ENCODE data around the gene FAM216B. TPM values are rescaled to one million over a fixed set of nuclear protein-coding genes. Genes with fewer than 3 reads are reported as not detected.

FAM216B gene
- total and polyA plus RNA-seq, 2 of the 8 experiments (the other 6 are each of a cell fraction or from before 2014, with no cell fraction given) = not detected

DNA sequence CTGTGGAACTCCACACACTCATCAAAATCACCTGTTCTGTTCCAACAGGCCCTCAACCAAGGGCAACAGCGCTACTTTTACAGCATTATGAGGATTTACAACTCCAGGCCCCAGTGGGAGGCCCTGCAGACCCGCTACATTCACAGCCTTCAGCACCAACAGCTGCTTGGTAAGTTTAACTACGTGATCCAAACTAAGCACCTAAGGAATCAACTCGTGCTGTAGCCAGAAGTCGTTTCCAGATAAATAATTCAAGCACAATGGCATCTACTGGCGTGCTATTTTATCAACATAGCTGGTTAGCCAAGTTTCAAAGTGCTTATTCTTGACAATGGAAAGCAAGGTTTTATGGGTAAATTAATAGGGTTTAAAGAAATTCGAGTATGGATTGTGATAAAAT lies 5.3 kb downstream of the FAM216B start:
- H3K4me1 ChIP-seq (replicated peaks in 1 of 4; ENCODE audit: control insufficient read depth in 3 of 4, insufficient read depth in 4 of 4, low read length in 3 of 4) = no peaks in the 10 kb centered on the region
- no peaks in the 10 kb centered on the region for H3K27me3 ChIP-seq (replicated peaks in 1 of 4; ENCODE audit: control insufficient read depth in 3 of 4, extremely low read depth in 1 of 4, insufficient read depth in 3 of 4, low read length in 3 of 4)
- H3K9me3 ChIP-seq (ENCODE audit: insufficient read depth in 2 of 2, low read depth in 1 of 2, low read length in 1 of 2) = no peaks in the 10 kb centered on the region
- no peak overlapping the region for H2BK120ac ChIP-seq (replicated peaks; ENCODE audit: low read depth, low read length)
- CTCF ChIA-PET (ENCODE audit: partially characterized antibody) = no interaction called here
- DNase-seq (ENCODE audit: low read depth in 1 of 2, low spot score in 2 of 2) (no peak), FAIRE-seq (no peak)
- H3K36me3 ChIP-seq (ENCODE audit: control insufficient read depth in 2 of 4, insufficient read depth in 4 of 4, low read length in 3 of 4) = no peaks in the 10 kb centered on the region; a peak in 2 of 8 replicates
- H2BK12ac ChIP-seq (ENCODE audit: low read depth, low read length) = no peak overlapping the region
- POLR2A ChIA-PET (ENCODE audit: partially characterized antibody) = no interaction called here
- no peaks in the 10 kb centered on the region for H3K23me2 ChIP-seq (ENCODE audit: low read depth, low read length)
- H3K56ac ChIP-seq (replicated peaks; ENCODE audit: insufficient read length, low read depth, low read length) = no peak overlapping the region
- H3K79me1 ChIP-seq (ENCODE audit: low read depth, low read length) = no peaks in the 10 kb centered on the region
- no peak overlapping the region for H3K4me2 ChIP-seq (ENCODE audit: insufficient read depth in 1 of 2, low read depth in 2 of 2, low read length in 2 of 2)
- H2BK20ac ChIP-seq (ENCODE audit: low read length) = no peak overlapping the region
- H3K18ac ChIP-seq (ENCODE audit: extremely low read depth, low read length) = no peak overlapping the region
- H4K20me1 ChIP-seq (replicated peaks in 1 of 2; ENCODE audit: control insufficient read depth in 1 of 2, insufficient read depth in 2 of 2, low read length in 2 of 2) = no peaks in the 10 kb centered on the region
- no peak overlapping the region for H4K8ac ChIP-seq (ENCODE audit: extremely low read depth, insufficient read depth, low read length)
- no peak overlapping the region for H3K27ac ChIP-seq (ENCODE audit: low read depth, low read length)
- 81 to 100% methylated on average over 1 to 7 of the region's 7 CpGs for WGBS, 2 experiments (ENCODE audit: extremely low coverage in 1 of 2, insufficient coverage in 1 of 2, insufficient read length in 1 of 2, insufficient replicate concordance in 2 of 2, low coverage in 1 of 2, low lambda C conversion rate in 2 of 2, missing lambda C conversion rate in 1 of 2)
- H3K4me3 ChIP-seq (ENCODE audit: extremely low read depth in 1 of 4, insufficient read depth in 2 of 4, low read depth in 3 of 4, low read length in 4 of 4) = no peak overlapping the region
- H3K4ac ChIP-seq (replicated peaks; ENCODE audit: insufficient read length, low read depth, low read length) = no peak overlapping the region
- H2BK5ac ChIP-seq (ENCODE audit: low read depth, low read length) = no peak overlapping the region
- no peak overlapping the region for H2AFZ ChIP-seq (ENCODE audit: low read length)
- no peaks in the 10 kb centered on the region for H3K79me2 ChIP-seq (ENCODE audit: control insufficient read depth in 1 of 2, insufficient read depth in 2 of 2, low read length in 2 of 2)
- H3K23ac ChIP-seq (ENCODE audit: insufficient read length) = no peak overlapping the region
- TF ChIP-seq JUN (IDR thresholded peaks at IDR 0.05; ENCODE audit: low read depth, low read length) = no peak
- no peak for TF ChIP-seq POLR2AphosphoS5 (IDR thresholded peaks at IDR 0.05; ENCODE audit: low read depth, low read length)
- no peak for TF ChIP-seq FOSL1 (IDR thresholded peaks at IDR 0.05; ENCODE audit: insufficient read depth, low read depth, low read length)
- TF ChIP-seq YY1 (IDR thresholded peaks at IDR 0.05; ENCODE audit: low read depth, low read length) = no peak
- no peak for TF ChIP-seq RBBP5 (IDR thresholded peaks at IDR 0.05; ENCODE audit: borderline replicate concordance, low read depth, low read length)
- TF ChIP-seq TAF7 (optimal IDR thresholded peaks at IDR 0.05; ENCODE audit: borderline replicate concordance, low read depth, low read length) = no peak
- TF ChIP-seq SIX5 (IDR thresholded peaks at IDR 0.05; ENCODE audit: low read depth, low read length) = no peak
- no peak for TF ChIP-seq ZNF274 (IDR thresholded peaks at IDR 0.05; ENCODE audit: borderline replicate concordance, extremely low read depth, low read length)
- no peak for TF ChIP-seq CHD2 (IDR thresholded peaks at IDR 0.05; ENCODE audit: low read length)
- TF ChIP-seq, protein P1, sequence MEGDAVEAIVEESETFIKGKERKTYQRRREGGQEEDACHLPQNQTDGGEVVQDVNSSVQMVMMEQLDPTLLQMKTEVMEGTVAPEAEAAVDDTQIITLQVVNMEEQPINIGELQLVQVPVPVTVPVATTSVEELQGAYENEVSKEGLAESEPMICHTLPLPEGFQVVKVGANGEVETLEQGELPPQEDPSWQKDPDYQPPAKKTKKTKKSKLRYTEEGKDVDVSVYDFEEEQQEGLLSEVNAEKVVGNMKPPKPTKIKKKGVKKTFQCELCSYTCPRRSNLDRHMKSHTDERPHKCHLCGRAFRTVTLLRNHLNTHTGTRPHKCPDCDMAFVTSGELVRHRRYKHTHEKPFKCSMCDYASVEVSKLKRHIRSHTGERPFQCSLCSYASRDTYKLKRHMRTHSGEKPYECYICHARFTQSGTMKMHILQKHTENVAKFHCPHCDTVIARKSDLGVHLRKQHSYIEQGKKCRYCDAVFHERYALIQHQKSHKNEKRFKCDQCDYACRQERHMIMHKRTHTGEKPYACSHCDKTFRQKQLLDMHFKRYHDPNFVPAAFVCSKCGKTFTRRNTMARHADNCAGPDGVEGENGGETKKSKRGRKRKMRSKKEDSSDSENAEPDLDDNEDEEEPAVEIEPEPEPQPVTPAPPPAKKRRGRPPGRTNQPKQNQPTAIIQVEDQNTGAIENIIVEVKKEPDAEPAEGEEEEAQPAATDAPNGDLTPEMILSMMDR (IDR thresholded peaks at IDR 0.05; ENCODE audit: control extremely low read depth in 1 of 3, insufficient read depth in 1 of 3, low read depth in 1 of 3, low read length in 3 of 3) = no peak
- H3K14ac ChIP-seq (ENCODE audit: insufficient read length) = no peak overlapping the region
- no peak overlapping the region for H3K9ac ChIP-seq (replicated peaks in 1 of 4; ENCODE audit: extremely low read depth in 1 of 4, low read depth in 3 of 4, low read length in 3 of 4)
- H2AK5ac ChIP-seq (ENCODE audit: low read depth, low read length) = no peak overlapping the region
- H2BK15ac ChIP-seq (ENCODE audit: low read length) = no peak overlapping the region
- H4K5ac ChIP-seq (ENCODE audit: insufficient read length, low read depth, low read length) = no peak overlapping the region
- no peak overlapping the region for H4K91ac ChIP-seq (replicated peaks; ENCODE audit: insufficient read length, low read length)
